ENCODE measurements around the gene ANLN.

The ANLN gene

GRCh38 chr7:36389371-36390198, at the start of gene ANLN:
ANLN (plus strand) TSS chr7:36389862; CDS start chr7:36390027, 165 bp downstream.
- Histone ChIP-seq H3K9me3 (ENCODE audit: severe bottlenecking) (no peaks in the 10 kb centered on the region), H3K4me1 (ENCODE audit: insufficient read depth, poor library complexity, severe bottlenecking) (peaks cover 49% of the 10 kb centered on the region), H3K27ac (ENCODE audit: poor library complexity, severe bottlenecking) (peak within 1 kb of the TSS; percentile 92), H3K4me3 (ENCODE audit: severe bottlenecking) (peak within 1 kb of the TSS; percentile 79), H3K27me3 (ENCODE audit: insufficient read depth, poor library complexity, severe bottlenecking) (no peaks in the 10 kb centered on the region), H3K36me3 (ENCODE audit: low read depth) (peaks cover 26% of the 10 kb centered on the region)
- no peak for TF ChIP-seq CTCF (IDR thresholded peaks at IDR 0.05; ENCODE audit: poor library complexity, severe bottlenecking)
- ATAC-seq (ENCODE audit: low read depth) (peak; percentile 66), DNase-seq (ENCODE audit: low spot score) (peak; percentile 97)

GRCh38 chr7:36343548-36343947, 46.1 kb upstream of the ANLN start:
- ATAC-seq (ENCODE audit: low read depth) (no peak), DNase-seq (ENCODE audit: low spot score) (no peak)
- no peaks in the 10 kb centered on the region for H3K4me1 ChIP-seq (ENCODE audit: insufficient read depth, poor library complexity, severe bottlenecking)

GRCh38 chr7:36344622-36345021, 45.0 kb upstream of the ANLN start:
- no peak for ATAC-seq (ENCODE audit: low read depth)
- DNase-seq (ENCODE audit: low spot score): no peak
- H3K27ac ChIP-seq (ENCODE audit: poor library complexity, severe bottlenecking): no peak overlapping the region
- H3K9me3 ChIP-seq (ENCODE audit: severe bottlenecking): no peaks in the 10 kb centered on the region
- H3K4me3 ChIP-seq (ENCODE audit: severe bottlenecking): no peak overlapping the region
- no peaks in the 10 kb centered on the region for H3K36me3 ChIP-seq (ENCODE audit: low read depth)
- no peaks in the 10 kb centered on the region for H3K4me1 ChIP-seq (ENCODE audit: insufficient read depth, poor library complexity, severe bottlenecking)
- H3K27me3 ChIP-seq (ENCODE audit: insufficient read depth, poor library complexity, severe bottlenecking): no peaks in the 10 kb centered on the region
- no peak for TF ChIP-seq CTCF (IDR thresholded peaks at IDR 0.05; ENCODE audit: poor library complexity, severe bottlenecking)

More at GRCh38 chr7:36343548-36343947, 46.1 kb upstream of the ANLN start:
- Histone ChIP-seq H3K27me3 (ENCODE audit: insufficient read depth, poor library complexity, severe bottlenecking) (no peaks in the 10 kb centered on the region), H3K36me3 (ENCODE audit: low read depth) (no peaks in the 10 kb centered on the region), H3K27ac (ENCODE audit: poor library complexity, severe bottlenecking) (no peak overlapping the region), H3K4me3 (ENCODE audit: severe bottlenecking) (no peak overlapping the region), H3K9me3 (ENCODE audit: severe bottlenecking) (no peaks in the 10 kb centered on the region)
- no peak for TF ChIP-seq CTCF (IDR thresholded peaks at IDR 0.05; ENCODE audit: poor library complexity, severe bottlenecking)

GRCh38 chr7:36346260-36346831, 43.3 kb upstream of the ANLN start:
- Histone ChIP-seq H3K27ac (ENCODE audit: poor library complexity, severe bottlenecking) (no peak overlapping the region), H3K9me3 (ENCODE audit: severe bottlenecking) (no peaks in the 10 kb centered on the region), H3K27me3 (ENCODE audit: insufficient read depth, poor library complexity, severe bottlenecking) (no peaks in the 10 kb centered on the region), H3K4me1 (ENCODE audit: insufficient read depth, poor library complexity, severe bottlenecking) (no peaks in the 10 kb centered on the region), H3K36me3 (ENCODE audit: low read depth) (no peaks in the 10 kb centered on the region), H3K4me3 (ENCODE audit: severe bottlenecking) (no peak overlapping the region)
- ATAC-seq (ENCODE audit: low read depth) (no peak), DNase-seq (ENCODE audit: low spot score) (no peak)
- TF ChIP-seq CTCF (IDR thresholded peaks at IDR 0.05; ENCODE audit: poor library complexity, severe bottlenecking): no peak

GRCh38 chr7:36348256-36348655, 41.4 kb upstream of the ANLN start:
- no peak overlapping the region for H3K27ac ChIP-seq (ENCODE audit: poor library complexity, severe bottlenecking)
- no peak overlapping the region for H3K4me3 ChIP-seq (ENCODE audit: severe bottlenecking)
- no peaks in the 10 kb centered on the region for H3K36me3 ChIP-seq (ENCODE audit: low read depth)
- no peak for TF ChIP-seq CTCF (IDR thresholded peaks at IDR 0.05; ENCODE audit: poor library complexity, severe bottlenecking)
- DNase-seq (ENCODE audit: low spot score): no peak
- H3K9me3 ChIP-seq (ENCODE audit: severe bottlenecking): no peaks in the 10 kb centered on the region
- H3K27me3 ChIP-seq (ENCODE audit: insufficient read depth, poor library complexity, severe bottlenecking): no peaks in the 10 kb centered on the region
- H3K4me1 ChIP-seq (ENCODE audit: insufficient read depth, poor library complexity, severe bottlenecking): no peaks in the 10 kb centered on the region
- ATAC-seq (ENCODE audit: low read depth): no peak

Measured in RWPE2 (cell line).